Measurements from ENCODE around the gene CD34.
"Not testable (repeated sequence)": the region's sequence is repeated elsewhere in the genome, so short reads cannot be mapped to it uniquely, and the experiment has no call there.

CD34 gene

DNA sequence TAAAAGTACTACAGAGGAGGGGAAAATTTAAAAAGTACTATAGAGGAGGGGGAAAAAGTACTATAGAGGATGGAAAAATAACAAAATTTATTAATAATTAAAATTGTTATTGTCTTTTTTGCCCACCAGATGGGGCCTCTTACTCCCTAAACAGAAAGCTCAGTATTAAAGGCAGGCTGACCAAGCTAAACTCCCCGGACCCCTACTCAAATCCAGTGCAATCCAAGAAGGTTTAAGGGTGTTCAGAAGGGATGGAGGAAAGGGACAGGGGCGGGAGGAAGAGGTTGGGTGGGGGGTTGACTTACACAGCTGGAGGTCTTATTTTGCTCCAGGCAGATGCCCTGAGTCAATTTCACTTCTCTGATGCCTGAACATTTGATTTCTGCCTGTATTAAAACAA is 13.7 kb downstream of the CD34 start:
- no peak for DNase-seq (ENCODE audit: low spot score)

DNA sequence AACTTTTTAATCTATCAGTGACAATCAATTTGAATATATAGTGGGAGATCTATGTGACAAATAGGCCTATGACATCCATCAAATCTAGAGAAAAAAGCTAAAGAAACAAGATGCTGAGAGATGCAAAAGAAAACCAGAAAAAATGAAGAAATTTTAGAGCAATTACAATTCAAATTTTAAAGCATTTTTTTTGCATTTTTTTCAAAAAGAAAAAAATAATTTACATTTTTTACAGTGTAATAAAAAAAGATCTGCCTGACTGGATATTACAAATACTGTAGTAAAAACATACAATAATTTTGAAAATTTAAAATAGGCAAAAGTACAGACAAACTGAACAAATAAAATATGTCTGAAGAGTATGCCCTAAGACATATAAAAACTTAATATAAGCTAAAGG is 14.4 kb downstream of the CD34 start:
- no peak for DNase-seq (ENCODE audit: low spot score)

DNA sequence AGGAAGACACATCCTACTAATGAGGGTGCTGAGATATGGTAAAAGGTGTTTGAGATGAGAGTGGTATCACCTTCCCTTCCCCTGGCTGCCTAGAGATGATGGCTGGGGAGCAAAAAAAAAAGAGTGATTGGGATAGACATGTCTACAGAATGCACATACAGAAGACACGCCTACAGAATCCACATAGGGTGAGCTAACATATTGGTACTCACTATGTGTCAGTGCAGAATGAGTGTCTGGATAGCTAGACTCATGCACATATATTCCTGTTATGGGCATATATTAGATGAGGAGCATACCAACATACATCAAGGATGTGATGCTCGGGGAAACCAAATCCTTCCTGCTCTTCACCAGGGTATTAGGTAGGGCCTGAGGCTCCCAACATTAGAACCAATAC is 16.2 kb downstream of the CD34 start:
- DNase-seq (ENCODE audit: low spot score), result no peak

GRCh38 chr1:207893737-207894582 is 17.0 kb downstream of the CD34 start:
- no peak for DNase-seq (ENCODE audit: low spot score)

GRCh38 chr1:207892764-207893163 is 18.2 kb downstream of the CD34 start:
- no peak for DNase-seq (ENCODE audit: low spot score)

DNA sequence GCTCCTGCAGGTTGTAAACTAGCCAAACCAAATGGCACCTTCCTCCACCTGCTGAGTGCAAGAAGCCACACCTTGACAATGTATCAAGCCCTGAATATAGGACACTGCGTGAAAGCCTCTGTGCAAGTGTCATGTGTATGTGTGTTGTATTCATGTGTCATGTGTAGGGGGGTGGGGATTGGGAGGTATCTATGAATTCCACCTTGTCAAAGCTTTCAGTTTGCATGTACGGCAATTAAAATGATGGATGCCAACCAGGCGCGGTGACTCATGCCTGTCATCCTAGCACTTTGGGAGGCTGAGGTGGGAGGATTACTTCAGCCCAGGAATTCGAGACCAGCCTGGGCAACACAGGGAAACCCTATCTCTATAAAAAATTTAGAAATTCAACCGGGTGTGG is 19.8 kb downstream of the CD34 start:
- no peak for DNase-seq (ENCODE audit: low spot score)

GRCh38 chr1:207890136-207890738 is 20.7 kb downstream of the CD34 start:
- no peak for DNase-seq (ENCODE audit: low spot score)

DNA sequence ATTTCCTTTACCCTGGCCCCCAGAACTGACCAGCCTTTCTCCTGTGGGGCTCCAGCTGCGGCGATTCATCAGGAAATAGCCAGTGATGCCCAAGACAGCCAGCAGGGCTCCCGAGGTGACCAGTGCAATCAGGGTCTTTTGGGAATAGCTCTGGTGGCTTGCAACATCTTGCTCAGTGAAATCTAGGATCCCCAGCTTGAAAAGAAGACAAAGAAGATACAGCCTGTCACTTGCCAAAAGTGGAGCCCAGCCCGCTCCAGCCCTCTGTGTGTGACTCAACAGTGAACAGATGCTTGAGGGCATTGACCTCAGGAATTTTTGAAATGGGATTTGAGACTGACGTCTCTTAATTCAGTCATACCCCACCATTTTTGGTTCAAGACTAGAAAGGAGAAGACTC is 22.3 kb downstream of the CD34 start:
- DNase-seq (ENCODE audit: low spot score), result no peak

DNA sequence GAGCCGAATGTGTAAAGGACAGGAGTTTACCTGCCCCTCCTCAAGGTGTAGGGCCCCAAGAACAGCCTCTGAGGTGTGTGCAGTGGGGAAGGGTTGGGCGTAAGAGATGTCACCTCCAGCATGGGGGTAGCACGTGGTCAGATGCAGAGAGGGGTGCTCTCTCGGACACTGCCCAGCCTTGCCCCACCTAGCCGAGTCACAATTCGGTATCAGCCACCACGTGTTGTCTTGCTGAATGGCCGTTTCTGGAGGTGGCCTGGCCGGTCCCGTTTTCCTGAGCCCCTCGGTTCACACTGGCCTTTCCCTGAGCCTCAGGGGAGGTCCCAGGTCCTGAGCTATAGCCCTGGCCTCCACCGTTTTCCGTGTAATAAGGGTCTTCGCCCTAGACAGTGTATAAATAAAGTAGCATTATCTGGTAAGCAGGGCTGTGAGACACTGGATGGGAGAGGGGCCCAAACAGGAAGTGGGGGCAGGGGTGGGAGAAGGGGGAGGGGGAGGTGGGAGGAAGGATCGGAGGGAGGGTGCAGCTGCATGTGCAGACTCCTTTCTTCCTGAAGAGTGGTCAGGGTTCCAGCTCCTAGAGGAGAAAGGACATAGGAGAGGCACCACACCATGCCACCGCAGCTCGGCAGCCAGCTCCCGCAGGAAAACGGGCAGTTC is 23.3 kb downstream of the CD34 start:
- DNase-seq (ENCODE audit: low spot score), result no peak

- no peak for DNase-seq (ENCODE audit: low spot score)
Measured at GRCh38 chr1:207886227-207886626, 24.7 kb downstream of the CD34 start.

GRCh38 chr1:207885129-207886032 is 25.5 kb downstream of the CD34 start:
- peak; percentile 56 for DNase-seq (ENCODE audit: low spot score)

- DNase-seq (ENCODE audit: low spot score), result no peak
Measured at GRCh38 chr1:207884266-207885029, 26.5 kb downstream of the CD34 start.

DNA sequence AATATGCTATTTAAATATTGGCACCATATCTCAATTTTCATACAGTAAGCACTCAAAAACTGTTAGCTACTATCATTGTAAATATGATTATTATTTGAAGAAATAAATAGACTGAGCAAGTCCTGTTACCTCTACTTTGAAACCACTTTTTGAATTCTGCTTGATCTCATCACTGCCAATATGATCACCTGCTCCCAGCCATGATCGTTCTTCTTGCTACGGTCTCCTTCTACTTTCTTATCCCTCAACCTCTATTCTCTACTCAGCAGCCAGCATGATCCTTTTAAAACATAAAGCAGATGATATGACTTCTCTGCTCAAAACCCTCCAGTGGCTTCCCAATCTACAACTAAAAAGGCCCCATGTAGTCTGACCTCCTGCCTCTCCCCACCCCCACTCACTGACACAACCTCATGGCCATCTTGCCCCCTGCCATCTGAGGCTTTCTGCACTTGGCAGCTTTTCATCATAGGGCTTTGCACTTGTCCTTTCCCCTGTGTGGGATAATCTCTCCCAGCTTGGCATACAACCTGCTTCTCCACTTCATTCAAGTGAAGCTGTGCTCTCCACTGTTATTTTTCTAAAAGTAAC is 27.2 kb downstream of the CD34 start:
- DNase-seq (ENCODE audit: low spot score), result no peak

GRCh38 chr1:207883104-207883651 is 27.7 kb downstream of the CD34 start:
- no peak for DNase-seq (ENCODE audit: low spot score)

DNA sequence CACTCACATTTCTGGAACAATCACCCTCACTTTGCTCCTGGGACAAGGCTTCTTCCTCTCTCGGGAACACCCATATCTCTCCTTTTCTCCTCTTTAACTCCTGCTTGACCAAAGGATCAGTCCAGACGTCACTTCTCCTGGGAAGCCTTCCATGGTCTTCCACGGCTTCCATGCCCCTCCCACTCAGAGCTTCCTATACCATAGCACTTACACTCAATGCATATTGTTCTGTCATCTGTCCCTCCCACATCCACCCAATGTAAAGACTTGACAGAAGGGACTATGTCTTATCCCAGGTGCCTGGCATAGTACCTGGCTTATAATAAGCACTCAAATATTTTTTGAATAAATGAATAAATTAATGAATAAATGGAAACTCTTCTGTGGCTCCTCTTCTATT is 28.2 kb downstream of the CD34 start:
- DNase-seq (ENCODE audit: low spot score), result no peak

GRCh38 chr1:207878939-207879338 is 32.0 kb downstream of the CD34 start:
- DNase-seq (ENCODE audit: low spot score), result no peak

DNA sequence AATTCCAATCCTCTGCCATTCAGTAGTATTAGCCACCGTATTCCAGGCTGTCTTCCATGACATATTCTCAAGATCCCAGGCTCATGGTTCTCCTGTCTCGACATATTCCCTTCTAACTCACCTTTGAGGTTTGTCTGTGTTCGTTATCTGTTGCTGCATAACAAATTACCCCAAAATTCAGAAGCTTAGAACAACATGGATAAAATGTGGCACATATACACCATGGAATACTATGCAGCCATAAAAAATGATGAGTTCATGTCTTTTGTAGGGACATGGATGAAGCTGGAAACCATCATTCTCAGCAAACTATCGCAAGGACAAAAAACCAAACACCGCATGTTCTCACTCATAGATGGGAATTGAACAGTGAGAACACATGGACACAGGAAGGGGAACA is 33.0 kb downstream of the CD34 start:
- DNase-seq (ENCODE audit: low spot score), result not testable (repeated sequence)

- no peak for DNase-seq (ENCODE audit: low spot score)
Measured at GRCh38 chr1:207876131-207876530, 34.8 kb downstream of the CD34 start.

DNA sequence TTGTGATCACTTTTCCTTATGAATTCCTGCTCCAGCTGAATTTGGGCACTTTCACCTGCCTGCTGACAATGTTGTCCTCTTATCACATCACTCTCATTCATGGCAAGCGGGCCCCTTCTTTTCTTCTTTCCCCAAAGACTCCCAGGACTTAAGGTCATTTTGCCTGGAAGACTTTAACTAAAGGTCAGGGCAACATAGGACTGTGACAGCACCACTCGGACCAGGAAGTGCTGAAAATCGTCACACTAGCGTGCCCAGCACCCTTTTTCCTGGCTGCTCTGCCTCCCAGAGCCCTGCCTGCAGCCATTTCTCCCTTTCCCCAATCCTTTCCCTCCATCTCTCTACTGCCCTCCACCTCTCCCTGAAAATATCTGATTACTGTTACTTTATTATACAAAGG is 35.4 kb downstream of the CD34 start:
- DNase-seq (ENCODE audit: low spot score), result no peak

DNA sequence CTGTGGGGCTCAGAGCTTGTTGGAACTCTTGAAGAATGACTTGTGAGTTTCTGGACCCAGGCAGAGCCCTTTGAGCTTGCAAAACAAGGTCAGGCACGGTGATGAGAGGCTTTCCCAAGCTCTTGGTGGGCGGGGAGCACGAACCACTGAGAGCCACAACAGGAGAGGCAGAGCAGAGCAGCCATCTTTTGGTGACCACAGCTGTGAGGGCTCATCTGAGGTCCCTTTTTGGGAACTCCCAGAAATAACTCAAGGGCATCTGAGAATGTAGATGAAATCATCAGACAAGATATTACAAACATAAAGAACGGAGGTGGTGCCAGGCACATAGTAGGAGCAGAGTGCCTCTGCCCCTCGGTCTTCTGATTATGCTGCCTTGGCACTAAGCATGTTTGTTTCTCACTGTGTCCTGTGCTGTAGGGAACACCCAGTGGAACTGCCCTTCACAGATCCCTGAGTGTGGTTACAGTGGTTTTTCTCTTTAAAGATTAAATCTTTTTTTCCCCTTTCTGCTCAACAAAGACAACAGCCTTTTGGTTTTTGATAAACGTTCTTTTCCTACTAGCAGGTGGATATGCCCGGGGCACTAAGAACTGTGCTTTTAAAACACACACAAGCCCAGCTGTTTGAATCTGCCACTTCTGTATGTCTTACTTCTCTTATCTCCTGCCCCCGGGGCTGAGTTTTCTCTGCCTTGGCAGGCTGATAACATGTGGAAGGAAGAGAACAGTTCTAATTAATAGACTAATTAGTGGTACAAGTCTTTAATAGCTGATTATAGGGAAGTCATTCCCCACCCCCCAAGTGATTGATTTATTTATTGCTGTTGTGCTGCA is 37.7 kb downstream of the CD34 start:
- peak; percentile 29 for DNase-seq (ENCODE audit: low spot score)
